HG02571 (cell line): ENCODE measurements around the gene GDF2.

Source experiments
- ATAC-seq: cut with Tn5 transposase; IDR thresholded peaks from one replicate; pipeline ENCODE4 v1.9.1; 2021; ENCODE audit warnings: mild to moderate bottlenecking, moderate library complexity; ENCODE audit not compliant: unreplicated experiment

GDF2 gene

GRCh38 chr10:47311193-47311931 lies 10.9 kb upstream of the GDF2 start:
- ATAC-seq = no peak

GRCh38 chr10:47311932-47312662 lies 10.2 kb upstream of the GDF2 start:
- peak; percentile 75 for ATAC-seq

- no peak for ATAC-seq
Measured at GRCh38 chr10:47312663-47312995, 9.6 kb upstream of the GDF2 start.

DNA sequence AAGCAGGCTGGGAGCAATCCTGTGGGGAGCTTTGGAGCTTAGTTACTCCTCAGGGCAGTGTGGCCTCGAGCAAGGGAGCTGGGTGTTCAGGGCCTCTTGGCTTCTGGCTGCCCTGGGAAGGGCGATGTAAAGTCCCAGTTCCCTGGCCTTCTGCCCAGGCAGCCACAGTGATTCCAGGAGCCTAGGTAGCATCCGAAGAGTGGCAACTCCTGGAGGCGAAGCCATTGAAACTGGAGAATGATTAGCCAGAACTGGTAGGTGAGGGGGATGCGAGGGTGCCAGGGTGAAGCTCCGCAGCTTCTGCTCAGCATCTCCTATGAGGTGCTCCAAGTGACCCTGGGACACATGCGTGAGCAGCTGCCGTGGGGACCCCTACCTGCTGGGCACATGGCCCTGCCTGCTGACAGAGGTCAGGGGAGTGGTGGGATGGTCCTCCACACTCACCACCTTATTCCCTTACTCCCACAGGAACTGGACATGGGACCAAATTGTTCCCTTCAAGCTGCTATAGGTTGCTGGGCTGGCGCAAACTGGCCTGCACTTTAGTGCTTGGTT lies 7.8 kb upstream of the GDF2 start:
- ATAC-seq = no peak

DNA sequence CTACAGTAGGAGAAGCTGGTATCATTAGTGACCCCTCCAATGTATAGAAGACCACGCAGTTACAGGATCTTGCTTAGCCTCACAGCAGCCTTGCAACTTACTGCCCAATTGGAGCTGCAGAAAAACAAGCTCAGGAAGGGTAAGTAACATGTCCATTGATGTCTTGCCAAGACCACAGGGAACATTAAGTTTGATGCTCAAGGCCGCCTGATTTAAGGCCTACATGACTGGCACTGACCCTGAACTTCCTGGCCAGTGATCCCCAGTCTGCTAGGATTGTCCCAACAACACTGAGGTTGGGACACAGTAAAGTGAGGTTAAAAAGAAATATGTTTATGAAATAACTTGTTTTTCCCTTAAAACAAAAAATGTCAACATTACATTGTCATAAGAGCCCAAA lies 6.8 kb upstream of the GDF2 start:
- no peak for ATAC-seq

- ATAC-seq = no peak
Measured at GRCh38 chr10:47316131-47316530, 6.1 kb upstream of the GDF2 start.

DNA sequence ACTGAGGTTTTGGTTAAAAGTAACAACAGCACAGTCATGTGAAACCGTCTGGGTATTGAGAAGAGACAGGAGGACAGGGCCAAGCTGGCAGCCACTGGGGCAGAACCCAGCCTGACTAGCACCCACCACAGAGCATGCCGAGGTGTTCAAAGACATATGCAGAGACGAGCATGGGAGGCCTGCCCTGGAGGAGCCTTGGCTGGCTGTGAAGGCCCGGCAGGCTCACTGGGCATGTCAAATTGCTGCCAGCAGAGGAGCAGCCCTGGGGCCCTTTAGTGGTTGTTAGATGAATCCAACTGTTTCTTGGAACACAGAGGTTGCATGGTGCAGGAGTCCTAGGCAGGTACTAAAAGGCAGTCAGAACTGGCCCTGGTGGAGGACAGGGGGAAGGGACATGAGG lies 5.0 kb upstream of the GDF2 start:
- ATAC-seq = no peak

DNA sequence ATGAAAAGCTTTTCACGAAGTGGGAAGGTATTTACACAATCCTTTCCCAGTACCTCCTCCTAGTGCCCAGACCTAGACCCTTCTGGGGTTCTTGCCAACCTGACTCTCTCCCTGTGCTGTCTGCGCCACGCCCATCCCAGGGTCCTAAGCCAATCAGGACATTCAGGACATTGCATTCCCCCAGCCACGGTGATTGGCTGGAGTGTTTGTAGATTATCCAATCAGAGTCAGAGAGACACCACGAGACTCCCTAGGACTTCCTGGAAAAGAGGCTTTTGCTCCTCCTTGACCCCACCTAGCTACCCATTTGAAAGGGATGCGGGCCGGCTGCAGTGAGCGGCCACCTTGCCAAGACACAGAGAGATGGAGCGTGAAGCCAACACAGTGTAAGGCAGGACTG lies 3.5 kb upstream of the GDF2 start:
- no peak for ATAC-seq

- ATAC-seq = no peak
Measured at GRCh38 chr10:47319784-47320183, 2.5 kb upstream of the GDF2 start.

GRCh38 chr10:47320812-47321211 lies 1.4 kb upstream of the GDF2 start:
- no peak for ATAC-seq

- ATAC-seq = no peak
Measured at GRCh38 chr10:47321521-47322195, 596 bp upstream of the GDF2 start.

DNA sequence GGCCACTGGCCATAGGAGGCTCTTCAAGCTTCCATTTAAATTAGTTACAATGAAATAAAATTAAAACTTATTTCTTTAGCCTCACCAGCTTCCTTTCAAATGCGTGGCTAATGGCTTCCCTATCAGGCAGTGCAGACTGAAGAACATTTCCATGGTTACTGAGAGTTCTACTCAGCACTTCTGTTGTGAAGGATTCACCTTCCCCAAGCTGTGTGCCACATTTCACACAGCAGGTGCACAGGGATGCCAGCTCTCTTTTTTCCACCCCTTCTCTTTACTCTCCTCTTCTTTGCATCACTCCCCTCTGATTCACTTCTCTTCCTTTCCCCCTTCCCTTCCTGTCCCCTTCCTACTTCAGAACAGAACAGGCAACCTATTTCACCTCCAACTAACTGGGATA lies 833 bp downstream of the GDF2 start:
- no peak for ATAC-seq

DNA sequence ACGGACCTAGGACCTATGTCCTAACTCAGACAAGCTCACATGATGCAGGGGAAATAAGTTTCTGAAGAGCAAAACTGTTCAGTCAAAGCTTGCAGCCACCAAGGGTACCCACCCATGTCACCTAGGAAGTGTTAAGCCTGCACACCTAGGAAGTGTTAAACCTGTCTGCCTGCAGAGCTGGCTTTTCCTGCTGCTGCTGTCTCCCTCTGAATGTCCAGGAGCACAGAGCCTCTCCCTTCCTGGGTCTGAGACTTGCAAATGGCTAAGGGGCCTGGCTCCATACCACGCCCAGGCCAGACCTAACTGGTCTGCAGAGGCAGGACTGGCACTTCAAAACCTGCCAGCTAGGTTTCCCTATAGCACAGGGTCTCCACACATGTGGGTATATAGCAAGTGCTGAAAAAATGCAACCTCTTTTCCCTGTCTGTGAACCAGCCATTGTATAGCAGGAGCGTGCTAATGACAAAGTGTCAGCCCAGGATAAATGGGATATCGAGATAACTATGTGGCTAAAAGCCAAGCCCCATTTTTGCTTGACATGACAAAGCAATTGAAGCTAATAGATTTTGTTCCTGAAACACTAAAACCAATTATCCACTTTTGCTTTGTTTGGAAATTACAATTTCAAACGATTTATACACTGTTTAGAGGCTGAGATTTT lies 1.5 kb downstream of the GDF2 start:
- no peak for ATAC-seq

- no peak for ATAC-seq
Measured at GRCh38 chr10:47325303-47326291, 3.3 kb downstream of the GDF2 start.

DNA sequence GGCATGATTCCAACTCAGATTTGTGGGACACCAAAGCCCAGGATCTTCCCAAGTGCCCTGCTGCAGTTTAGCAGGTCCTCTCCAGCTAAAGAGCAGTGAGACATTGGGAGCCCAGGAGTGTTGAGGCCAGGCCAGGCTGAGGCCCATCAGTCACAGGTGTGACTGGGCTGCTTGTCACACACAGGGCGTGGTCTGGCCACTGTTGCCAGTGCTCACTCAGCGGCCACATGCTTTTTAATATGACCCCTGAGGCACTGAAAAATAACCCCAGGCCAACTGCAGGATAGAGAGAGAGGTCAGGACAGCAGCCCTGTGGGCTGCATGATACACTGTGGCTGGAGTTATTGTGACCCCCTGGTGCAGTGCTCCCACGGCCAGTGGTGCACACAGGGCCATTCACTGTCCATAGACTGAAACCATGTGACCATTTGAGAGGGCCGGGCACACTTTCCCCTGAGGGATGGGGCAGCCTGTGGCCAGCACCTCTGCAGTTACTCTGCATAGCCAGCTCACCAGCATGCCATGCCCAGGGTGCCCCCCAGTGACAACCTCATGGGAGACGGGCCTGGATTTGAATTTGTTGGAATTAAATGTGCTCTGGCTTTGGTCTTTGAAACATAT lies 4.2 kb downstream of the GDF2 start:
- ATAC-seq = no peak

- ATAC-seq = no peak
Measured at GRCh38 chr10:47326927-47327330, 4.7 kb downstream of the GDF2 start.

DNA sequence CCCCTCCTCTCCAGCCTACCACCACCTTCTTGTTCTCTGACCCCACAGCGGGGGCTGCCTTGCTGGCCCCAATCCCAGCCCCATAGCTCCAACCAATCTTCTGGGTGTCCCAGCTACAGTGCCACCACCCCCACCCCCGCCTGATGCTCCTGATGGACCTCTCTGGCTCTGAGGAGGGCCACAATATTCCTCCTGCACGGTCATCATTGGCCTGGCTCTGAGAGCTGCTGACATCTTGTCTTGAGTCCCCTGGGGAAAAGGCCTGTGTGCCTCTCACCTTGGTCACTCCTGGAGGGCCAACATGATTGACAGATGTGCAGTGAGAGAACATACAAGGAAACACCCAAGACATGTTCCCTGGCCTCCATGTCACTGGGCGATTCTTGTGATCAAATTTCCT lies 7.6 kb downstream of the GDF2 start:
- no peak for ATAC-seq

DNA sequence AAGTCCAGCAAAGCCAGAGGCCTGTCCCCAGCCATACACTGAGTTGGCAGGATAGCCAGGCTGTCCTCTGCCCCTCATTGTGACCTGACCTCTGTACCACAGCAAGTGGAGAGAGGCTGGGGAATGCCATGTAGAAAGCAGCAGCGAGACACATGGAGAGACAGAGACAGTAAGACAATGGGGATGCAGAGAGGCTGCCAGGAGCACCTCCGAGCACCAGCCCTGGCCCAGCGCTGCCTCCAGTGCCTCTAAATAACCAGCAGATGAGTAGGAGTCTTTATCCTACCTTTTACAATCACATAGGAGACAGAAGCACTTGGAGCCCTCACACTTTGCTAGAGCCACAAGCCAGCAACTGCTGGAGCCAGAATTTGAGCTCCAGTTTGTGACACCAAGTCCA lies 8.1 kb downstream of the GDF2 start:
- no peak for ATAC-seq

DNA sequence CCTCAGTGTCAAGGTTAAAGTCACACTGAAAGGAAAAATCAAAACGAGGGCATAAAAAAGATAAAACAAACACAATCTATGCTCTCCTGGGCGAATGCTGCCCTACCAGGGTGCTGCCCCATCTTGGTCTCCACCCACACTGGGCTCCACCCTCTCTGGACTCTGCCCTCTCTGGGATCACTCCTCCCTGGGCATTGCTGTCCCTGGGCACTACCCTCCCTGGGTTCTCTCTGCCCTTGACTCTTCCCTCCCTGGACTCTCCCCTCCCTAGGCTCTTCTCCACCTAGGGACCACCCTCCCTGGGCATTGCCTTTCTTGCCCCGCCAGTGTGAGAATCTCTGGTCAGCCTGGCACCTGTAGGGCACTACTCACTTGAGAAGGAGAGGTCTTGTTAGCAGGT lies 8.6 kb downstream of the GDF2 start:
- no peak for ATAC-seq

GRCh38 chr10:47331491-47331890 lies 9.2 kb downstream of the GDF2 start:
- ATAC-seq = no peak
